Stimulated activated CD4-positive, alpha-beta T cell treated with anti-CD3 and anti-CD28 coated beads, Interleukin-1b, Interleukin-23, amount 100 ng/mL, for 24 hours (primary cell): ENCODE measurements around the gene PRR12.
A peak's percentile ranks its signal among the peaks of the same experiment; 100 is the strongest.

Source experiments
- DNase-seq, 4 experiments: peaks; one replicate each; pipeline ENCODE4 v3.0.0-alpha.2; 2020; ENCODE audit warnings: low read depth in 4 of 4, low spot score in 1 of 4

PRR12 gene

DNA sequence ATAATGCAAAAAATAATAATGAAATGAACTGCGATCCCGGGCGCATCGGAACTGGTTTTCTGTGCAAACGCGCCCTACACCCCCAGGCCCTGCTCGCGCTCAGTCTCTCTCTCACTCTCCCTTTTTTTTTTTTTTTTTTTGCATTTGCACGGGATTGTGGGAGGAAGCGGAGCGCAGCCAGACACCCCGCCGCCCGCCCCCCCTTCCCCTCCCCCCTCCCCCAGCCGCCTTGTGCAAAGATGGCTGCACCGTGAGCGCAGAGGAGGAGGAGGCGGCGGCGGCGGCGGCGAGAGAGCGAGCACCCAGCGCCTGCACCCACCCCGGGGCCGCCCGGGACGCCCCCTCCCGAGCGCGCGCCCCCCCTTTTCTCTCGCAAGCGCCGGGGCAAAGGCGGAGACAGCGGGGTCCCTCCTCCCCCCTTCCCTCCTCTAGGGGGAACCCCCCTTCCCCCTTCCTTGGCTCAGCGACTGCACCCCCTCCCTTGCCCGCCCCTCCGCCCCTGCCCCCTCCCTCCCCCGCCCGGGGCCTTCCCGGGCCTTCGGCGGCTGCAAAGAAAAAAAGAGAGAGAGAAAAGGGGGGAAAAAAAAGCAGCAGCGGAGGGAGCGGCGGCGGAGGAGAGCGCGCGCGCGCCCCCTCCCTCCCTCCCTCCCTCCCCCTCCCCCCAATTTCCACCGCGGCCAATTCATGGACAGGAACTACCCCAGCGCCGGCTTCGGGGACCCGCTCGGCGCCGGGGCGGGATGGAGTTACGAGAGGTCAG lies at the start of gene PRR12:
PRR12 (plus strand) TSS at position 212 of the 760 bp plus-strand sequence; CDS start at position 685, 473 bp downstream.
- DNase-seq = peak in 2 of 4 experiments; percentile 55 to 63

DNA sequence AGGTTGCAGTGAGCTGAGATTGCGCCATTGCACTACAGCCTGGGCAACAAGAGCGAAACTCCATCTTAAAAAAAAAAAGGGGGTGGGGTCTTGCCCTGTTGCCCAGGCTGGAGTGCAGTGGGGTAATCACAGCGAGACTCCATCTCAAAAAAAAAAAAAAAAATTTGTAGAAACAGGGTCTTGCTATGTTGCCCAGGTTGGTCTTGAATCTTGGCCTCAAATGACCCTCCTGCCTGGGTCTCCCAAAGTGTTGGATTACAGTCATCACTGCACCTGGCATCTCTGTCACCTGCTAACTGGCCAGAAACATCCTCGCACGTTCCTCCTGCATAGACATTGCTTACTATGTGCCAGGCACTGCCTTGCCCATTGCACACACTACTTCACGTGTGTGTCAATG lies 49.1 kb upstream of the PRR12 start:
- DNase-seq = no peak

DNA sequence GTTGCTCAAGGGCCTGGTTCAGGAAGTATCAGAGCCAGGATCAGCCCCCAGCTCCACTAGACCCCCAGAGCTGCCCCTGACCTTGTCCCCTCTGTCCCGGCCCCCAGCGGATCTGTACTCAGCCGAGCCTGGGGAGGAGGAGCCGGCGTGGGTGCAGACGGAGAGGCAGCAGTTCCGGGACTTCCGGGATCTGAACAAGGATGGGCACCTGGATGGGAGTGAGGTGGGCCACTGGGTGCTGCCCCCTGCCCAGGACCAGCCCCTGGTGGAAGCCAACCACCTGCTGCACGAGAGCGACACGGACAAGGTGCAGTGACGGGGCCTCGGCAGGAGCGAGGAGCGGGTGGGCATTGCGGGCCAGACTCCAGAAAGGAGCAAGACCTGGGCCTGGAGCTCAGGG lies 48.5 kb upstream of the PRR12 start:
- no peak for DNase-seq

- no peak for DNase-seq
Observed at GRCh38 chr19:49543032-49543431, 48.0 kb upstream of the PRR12 start.

- DNase-seq = no peak
Observed at GRCh38 chr19:49544154-49544553, 46.8 kb upstream of the PRR12 start.

GRCh38 chr19:49546825-49547565 lies 44.0 kb upstream of the PRR12 start:
- peak in 1 of 4 experiments; percentile 54 for DNase-seq

- DNase-seq = no peak
Observed at GRCh38 chr19:49549045-49549444, 41.9 kb upstream of the PRR12 start.

- DNase-seq = no peak
Observed at GRCh38 chr19:49551531-49551930, 39.5 kb upstream of the PRR12 start.

DNA sequence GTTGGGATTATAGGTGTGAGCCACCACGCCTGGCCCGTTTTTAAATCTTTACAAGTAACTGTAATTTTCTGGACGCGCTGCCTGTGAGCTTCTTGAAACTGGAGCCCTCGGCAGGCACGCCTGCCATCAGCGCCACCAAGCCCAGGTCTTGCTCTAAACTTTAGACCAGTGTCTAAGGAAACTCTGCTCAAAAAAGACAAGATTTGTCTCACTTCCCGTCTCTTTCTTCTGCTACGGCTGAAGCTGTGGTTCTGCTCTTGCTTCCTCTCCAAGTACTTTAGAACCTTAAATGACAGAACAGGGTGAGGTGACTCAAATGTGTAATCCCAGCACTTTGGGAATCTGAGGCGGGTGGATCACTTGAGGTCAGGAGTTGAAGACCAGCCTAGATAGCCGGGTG lies 38.2 kb upstream of the PRR12 start:
- no peak for DNase-seq

DNA sequence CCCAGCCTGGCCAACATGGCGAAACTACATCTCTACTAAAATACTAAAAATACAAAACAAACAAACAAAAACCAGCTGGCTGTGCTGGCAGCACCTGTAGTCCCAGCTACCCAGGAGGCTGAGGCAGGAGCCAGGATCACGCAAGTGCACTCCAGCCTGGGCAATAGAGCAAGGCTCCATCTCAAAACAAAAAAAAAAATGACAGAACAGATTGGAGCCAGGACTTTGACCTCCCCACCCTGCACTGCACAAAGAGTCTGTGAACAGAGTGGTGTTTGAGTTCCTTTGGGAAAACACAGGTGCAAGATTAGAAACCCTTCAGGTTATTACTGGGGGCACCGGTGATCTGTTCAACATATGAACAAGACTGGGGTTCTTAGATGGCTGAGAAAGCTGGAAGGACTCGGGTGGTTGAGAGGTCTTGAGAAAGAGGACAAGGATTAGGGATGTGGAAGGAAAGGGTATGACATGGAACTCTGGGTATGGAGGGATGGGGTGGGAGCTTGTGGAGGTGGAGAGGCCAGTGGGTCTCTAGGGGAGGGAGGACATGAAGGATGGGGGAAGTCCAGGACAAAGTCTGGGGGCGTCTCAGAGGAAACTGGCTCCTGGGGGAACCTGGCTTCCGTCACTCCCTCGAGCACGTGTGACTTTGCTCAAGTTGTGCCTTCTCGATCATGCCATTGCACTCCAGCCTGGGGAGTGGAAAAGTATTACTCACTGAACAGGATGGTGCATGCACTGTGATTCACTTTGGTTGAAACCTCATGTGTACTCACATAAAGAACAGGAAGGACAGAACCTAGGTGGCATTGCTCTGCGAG lies 37.3 kb upstream of the PRR12 start:
- DNase-seq = peak in 1 of 4 experiments; percentile 60

- DNase-seq = no peak
Observed at GRCh38 chr19:49554701-49555181, 36.2 kb upstream of the PRR12 start.

- peak in 3 of 4 experiments; percentile 46 to 78 (median 64) for DNase-seq
Observed at GRCh38 chr19:49555600-49556411, 35.2 kb upstream of the PRR12 start.

DNA sequence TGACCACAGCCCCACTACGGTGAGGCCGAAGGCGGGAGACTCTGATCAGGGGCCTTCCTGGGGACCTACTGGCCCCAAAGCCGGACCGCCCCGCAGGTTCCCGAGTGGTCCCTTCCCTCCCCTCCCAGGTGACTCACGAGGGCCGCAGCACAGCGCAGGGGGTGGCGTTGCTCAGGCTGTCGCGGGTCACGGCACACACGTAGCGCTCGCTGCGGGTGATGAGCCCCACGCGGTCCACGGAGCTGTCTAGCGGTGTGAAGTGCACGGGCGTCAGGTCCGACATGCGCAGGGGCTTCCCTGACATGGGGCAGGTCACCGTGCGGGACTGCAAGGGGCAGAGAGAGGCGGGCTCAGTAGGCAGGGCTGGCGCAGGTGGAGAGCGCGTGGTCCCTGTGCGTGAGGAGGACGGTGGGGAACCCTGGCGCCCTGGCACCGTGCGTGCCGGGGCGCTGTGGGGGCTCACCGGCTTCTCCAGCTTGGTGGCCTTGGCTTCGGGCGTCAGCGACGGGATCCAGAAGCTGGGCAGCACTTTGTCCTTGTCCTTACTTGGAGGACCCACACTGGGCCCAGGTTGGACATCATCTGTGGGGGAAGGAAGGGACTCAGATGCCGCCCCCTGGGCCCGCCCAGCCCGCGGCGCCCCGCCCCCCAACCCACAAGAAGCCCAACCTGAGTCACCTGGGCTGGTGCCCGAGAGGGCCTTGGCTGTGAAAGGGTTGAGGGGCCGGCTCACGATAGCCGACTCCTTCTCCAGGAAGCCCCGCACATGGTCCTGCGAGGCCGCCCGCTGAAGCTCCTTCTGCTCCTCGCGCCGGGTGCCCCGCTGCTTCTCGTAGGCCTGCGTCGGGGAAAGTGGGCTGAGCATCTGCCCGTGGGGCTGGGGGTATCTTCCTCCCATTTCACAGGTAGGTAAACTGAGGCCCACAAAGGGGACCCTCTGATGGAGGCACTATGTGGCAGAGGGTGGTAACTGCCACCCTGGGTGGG lies 34.3 kb upstream of the PRR12 start:
- no peak for DNase-seq

DNA sequence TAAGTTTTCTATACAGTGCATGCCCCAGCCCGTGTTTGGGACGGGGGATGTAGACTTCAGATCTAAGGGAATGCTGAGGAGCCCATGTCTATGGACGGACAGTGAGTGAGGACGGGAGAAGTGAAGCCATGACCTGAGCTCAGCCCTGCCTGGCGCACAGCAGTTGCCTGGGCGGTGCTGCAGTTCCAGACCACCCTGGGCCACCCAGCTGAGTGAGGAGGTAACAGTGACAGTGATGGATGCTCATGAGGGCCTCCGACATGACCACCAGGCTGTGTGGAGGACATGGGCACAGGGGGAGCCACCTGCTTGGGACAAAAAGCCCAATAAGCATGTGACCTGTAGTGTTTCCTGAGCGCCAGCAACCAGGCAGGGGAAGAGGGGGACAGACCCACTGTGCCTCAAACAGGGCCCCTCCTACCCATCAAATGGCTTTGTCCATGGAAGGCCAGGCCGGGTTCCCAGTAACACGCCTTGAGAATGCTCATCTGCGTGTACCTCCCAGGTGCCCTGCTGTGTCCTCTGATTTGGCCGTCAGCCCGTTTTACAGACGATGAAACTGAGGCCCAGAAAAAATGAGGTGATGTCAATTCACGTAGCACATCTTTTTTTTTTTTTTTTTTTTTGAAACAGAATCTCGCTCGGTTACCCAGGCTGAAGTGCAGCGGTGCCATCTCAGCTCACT lies 33.2 kb upstream of the PRR12 start:
- no peak for DNase-seq

GRCh38 chr19:49558591-49558990 lies 32.4 kb upstream of the PRR12 start:
- DNase-seq = no peak

GRCh38 chr19:49559443-49559842 lies 31.5 kb upstream of the PRR12 start:
- DNase-seq = no peak

GRCh38 chr19:49559928-49560327 lies 31.1 kb upstream of the PRR12 start:
- DNase-seq = no peak

DNA sequence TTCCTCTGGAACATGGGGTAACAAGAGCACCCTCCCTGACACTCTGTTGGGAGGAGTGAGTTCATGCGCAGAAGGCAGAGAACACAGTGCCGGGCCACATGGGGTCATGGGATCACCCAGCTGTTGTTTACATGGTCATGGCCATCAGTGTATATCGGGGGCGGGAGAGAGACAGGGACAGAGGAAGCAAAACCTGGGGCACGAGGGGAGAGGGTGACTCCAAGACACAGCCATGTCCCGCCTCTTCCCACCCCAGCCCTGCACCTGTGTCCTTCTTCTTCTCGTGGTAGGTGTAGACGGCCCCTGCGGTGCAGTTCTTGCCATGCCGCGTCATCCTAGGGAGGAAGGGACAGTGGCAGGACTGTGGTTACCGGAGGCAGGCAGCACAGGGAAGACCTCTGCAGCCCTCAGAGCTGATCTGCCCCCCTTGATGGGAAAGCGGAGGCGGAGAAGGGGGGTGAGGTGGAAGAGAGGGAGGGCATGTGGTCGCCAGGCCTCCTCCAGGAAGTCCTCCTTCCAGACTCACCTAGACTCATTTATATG lies 30.6 kb upstream of the PRR12 start:
- no peak for DNase-seq
